ENCODE measurements around the gene CTF1.

DNA sequence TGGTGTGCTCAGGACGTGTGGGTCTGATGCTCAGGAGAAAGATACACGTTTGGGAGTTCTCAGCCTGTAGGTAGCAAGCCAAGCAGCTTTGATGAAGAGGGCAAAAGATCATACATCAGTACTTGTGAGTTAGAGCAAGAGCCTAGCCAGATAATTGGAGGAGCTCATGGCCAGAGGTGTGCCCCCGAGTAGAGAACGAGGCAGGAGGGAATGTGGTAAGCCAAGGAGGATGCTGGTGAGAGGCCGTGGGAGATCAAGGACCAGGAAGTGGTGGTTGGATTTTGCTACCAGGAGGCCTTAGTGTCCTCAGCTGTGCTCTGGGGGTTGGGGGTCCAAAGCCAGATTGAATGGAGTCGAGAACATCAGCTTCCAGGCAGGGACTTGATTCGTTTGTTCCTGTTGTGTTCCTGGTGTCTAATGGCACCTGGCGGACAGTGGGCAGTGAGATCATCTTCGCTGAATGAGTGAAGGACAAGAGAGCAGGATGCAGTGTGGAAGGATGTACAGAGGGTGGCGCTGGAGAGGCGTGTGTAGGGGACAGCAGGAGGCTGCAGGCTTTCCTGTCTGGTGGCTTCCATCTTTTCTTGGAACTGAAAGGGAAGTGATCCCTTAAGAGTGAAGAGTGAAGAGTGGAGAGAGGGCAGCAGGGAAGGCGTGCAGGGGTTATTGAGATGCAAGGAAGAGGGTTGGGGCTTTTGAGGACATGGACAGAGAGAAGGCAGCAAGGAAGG is 38.6 kb downstream of the CTF1 start:
- TF ChIP-seq, protein P1, sequence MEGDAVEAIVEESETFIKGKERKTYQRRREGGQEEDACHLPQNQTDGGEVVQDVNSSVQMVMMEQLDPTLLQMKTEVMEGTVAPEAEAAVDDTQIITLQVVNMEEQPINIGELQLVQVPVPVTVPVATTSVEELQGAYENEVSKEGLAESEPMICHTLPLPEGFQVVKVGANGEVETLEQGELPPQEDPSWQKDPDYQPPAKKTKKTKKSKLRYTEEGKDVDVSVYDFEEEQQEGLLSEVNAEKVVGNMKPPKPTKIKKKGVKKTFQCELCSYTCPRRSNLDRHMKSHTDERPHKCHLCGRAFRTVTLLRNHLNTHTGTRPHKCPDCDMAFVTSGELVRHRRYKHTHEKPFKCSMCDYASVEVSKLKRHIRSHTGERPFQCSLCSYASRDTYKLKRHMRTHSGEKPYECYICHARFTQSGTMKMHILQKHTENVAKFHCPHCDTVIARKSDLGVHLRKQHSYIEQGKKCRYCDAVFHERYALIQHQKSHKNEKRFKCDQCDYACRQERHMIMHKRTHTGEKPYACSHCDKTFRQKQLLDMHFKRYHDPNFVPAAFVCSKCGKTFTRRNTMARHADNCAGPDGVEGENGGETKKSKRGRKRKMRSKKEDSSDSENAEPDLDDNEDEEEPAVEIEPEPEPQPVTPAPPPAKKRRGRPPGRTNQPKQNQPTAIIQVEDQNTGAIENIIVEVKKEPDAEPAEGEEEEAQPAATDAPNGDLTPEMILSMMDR (IDR thresholded peaks at IDR 0.05), result peak; percentile 29 to 74 (median 60)
- TF ChIP-seq POLR2A (IDR thresholded peaks at IDR 0.05), result no peak

Data from adrenal gland (tissue), 5 donors.